Measurements from ENCODE around the gene HOXB5.

HOXB5 gene

GRCh38 chr17:48545022-48545375 lies 48.6 kb downstream of the HOXB5 start, which contains the start of gene HOXB2:
TSS of gene HOXB2 (minus strand) at chr17:48545109. CDS start at chr17:48544911, 198 bp downstream.
- no peak for DNase-seq

DNA sequence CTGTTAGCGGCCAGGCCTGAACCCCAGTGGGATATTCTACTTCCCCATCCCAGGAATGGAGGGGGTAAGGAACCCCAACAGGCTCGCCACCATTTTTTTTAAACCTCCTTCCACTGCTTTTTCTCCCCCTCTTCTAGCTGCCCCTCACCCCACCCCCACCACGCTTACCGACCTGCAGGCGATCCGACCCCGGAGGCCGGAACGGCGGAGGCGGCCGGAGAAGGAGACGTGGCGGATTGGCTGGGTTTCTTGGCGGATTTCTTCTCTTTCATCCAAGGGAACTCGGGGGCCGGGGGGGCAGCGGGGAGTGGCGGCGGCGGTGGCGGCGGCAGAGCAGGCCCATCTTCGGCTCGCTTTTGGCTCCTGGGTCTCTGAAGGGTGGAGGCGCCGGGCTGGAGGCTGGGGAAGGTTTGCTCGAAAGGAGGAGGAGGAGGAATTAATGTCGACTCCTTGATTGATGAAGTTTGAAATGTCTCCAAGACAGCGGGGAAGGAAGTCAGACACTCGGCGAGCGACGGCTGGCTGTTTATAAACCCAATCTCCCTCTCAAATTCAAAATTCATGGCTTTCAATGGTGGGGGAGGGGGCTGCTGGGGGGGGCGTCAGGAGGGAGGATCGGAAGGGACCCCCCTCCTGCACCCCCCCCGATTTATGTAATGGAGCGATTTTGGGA lies 49.1 kb downstream of the HOXB5 start:
- no peak for DNase-seq

- no peak for DNase-seq
Measured at GRCh38 chr17:48543854-48544348, 49.7 kb downstream of the HOXB5 start.

DNA sequence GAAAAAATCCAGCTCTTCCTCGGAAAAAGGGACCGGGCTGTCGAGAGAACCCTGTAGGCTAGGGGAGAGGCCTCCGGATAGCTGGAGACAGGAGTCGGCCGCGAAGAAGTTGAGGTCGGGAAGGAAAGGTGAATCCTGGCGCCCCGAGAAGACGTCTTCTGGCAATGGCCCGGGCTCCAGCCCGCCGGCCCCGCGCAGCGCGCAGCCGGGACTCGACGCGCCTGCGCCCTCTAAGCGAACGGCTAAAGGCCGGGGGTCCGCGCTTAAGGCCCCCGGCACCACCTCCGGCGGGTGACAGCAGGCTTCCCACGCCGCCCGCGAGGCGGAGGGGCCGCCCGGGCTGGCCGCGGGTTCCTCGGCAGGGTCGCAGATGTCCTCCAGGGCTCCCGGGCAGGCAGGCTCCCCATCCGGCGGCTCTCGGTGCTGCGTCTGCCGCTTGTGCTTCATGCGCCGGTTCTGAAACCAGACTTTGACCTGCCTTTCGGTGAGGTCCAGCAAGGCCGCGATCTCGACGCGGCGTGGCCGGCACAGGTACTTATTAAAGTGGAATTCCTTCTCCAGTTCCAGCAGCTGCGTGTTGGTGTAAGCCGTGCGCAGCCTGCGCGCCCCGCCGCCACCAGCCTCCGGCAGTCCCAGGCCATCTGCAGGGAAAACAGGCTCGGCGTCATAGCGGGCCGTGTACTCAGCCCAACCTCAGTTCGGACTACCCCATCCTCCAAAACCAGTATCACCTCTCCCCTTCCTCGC lies 50.3 kb downstream of the HOXB5 start:
- DNase-seq, result no peak

DNA sequence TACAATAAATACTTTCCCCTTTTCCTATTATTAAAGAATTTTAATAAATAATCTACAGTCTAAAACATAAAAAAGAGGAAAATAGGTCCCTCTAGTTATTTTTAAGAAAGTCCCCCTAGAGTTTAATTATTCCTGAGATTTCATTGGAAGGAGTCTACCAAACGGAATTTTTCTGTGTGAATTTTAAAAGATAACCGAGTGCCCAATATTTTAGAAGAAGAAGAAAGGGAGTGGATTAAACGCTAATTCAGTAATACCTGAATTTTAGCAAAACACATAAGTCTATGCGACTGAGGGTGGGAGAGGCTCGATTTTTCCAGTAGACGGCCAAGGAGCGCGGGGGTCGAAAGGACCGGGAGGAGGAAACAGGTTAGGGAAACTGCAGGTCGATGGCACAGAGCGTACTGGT lies 50.9 kb downstream of the HOXB5 start:
- DNase-seq, result no peak

DNA sequence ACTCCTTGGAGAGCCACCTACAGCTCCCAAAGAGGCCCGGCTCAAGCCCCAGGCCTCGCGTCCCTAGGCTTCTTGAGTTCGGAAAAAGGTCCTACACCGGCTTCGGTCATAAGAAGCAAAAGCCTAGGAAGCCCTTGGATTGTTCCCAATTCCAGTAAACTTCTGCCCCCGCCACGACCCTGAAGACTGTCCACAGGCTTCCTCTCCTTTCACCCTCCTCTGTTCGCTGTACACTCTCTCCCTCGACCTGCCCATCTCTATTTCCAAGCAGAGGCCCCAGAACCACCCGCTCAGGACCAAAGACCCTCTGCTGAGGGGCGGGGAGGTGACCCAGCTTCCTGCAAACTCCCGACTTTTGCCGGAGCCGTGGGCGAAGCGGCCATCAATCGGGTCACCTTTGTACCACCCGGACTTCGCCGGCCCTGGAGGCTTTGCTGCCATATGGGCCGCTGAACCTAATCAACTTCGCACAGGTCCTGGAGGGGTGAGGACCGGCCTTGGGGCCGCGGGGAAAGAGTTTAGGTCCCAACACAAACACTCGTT lies 51.4 kb downstream of the HOXB5 start:
- DNase-seq, result no peak

GRCh38 chr17:48541577-48542113 lies 51.9 kb downstream of the HOXB5 start:
- DNase-seq, result no peak
